ENCODE data around the gene RSRC1.
"Not testable (repeated sequence)": the region's sequence is repeated elsewhere in the genome, so short reads cannot be mapped to it uniquely, and the experiment has no call there.

Gene RSRC1

DNA sequence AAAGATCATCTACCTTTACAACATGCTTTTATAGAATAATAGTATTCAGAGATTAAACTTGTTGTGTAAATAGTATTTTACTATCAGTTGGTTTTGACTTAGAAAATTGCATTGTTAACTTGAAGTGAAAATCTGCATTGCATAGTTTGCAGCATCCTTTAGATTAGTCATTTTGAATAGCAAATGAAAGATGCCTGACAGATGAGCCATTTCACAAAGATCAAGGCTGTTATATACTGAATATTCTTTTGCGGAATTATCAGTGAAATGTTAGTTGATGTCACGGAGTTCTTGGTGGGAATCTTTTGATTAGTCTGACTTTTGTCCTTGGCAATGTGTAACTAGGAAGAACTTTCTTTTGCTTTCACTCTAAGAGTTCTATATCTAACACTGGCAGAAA, 24.5 kb downstream of the RSRC1 start:
- DNase-seq: no peak

DNA sequence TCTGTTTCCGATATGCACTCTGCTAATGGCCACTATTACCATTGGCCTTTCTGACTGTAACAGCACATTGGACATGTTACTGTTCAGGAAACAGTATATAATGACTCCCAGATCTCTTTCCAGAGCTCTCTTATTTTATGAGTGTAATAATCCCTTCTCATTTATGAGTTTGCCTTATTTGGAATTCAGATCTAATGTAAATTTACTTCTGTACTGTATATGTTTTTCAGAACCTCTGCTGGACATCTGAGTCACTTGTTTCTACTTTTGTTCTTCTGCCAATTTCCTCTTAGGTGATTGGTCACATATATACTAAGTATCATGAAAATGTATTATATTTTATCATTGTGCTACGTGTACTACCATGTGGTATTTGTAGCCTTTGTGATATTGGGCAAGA, 30.5 kb downstream of the RSRC1 start:
- DNase-seq: no peak

DNA sequence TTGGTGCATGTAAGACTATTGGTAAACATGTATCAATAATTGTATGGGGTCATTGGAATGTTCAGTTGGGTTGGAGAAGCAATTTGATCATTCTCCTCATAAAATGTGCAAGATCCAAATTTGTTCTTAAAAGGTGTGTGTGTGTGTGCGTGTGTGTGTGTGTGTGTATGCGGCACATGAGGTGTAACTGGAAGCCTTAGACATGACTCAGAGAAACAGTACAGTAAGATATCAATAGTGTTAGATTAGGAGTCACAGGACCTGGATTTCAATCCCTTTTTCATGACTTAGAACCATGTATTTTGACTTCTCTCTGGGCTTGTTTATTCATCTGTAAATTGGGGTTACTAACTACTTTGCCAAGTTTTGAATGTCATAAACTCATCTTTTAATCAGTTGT, 38.3 kb downstream of the RSRC1 start:
- DNase-seq: no peak

DNA sequence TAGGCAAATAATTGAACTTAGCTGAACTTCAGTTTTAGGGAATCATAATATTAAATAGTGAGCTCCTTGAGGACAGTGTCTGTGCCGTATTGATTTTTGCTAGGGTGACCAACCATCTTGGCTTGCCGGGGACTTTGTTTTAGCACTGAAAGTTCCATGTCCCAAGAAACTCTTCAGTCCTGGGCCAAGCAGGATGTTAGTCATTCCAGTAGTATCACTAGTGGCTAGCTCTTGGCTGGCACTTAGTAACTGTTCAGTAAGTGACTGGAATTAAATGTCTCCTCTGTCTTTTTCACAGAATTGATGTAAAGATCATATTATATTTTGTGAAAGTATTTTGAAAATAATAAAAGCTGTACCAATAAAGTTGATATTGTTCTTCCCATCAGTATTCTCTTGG, 42.3 kb downstream of the RSRC1 start:
- no peak for DNase-seq

DNA sequence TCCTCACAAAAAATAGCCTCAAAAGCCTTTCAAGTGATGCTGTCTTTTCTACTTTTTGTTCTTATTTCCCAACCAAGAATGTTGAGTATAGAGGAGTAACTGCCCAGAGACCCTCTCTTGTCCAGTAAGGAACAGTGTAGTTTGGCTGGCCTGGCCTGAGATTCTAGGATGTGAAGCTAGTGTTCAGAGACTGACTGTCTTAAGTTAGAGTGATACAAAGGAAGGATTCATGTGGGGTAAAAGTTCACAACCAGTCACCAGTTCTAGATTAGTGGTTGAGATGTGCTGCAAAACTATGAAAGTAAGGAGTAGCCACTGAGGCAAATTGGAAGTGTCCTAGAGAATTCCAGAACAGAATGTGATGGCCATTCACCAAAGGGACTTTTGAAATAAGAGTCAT, 49.1 kb downstream of the RSRC1 start:
- no peak for DNase-seq

DNA sequence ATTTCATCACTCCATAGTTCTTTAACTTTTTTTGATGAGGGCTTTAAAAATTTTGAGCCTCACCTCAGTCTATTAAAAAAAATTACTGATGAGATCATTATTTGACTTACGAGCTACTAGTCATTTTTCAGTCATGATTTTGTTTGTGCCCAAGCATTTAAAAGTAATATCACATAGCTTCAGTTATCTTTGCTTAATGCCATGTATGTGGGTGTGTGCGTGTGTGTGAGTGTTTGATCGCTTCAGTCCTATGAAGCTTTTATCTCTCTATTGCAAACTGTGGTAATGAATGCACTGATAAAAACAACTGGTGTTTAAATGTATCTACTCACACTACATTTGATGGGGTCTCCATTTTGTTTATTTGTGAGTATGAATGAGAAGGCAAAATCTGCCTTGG, 49.8 kb downstream of the RSRC1 start:
- no peak for DNase-seq

DNA sequence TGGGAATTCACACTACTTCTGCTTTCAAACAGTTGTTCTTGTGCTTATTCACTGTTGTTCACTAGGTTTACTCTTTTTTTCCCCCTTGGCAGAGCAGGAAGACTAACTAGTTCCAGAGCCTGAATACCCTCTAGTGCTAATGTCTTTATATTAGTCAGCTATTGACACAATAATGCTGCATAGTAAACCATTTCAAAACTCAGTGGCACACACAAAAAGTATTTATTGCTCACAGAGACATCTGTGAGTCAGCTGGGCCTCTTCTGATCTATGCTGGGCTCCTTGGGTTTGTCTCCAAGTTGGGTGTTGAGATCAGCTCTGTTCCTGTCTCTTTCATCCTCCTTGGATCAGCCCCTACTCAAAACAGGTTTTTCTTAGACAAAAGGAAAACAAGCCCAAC, 51.1 kb downstream of the RSRC1 start:
- DNase-seq: no peak

DNA sequence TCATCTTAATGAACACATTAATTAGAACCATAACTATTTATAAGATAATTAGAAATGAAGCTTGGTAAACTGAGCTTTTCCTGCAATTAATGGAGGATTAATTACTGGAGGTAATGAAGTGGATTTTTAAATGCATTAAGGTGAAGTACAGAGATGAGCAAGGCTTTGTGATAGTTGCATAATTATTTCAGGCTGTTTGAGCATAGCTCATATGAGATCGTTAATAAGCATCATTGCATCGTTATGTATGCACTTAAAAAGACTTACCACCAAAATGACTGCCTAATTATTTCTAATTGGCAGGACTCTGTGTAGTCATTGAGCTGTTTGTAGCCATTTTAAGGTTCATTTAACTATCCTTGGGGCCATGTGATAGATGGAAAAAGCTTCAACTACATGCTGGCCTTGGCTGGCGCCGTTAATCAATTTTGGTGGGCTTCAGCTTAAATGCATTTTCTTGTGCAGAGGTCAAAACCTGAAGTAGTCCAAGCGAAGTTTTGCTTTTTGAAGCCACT, 55.3 kb downstream of the RSRC1 start:
- no peak for DNase-seq

DNA sequence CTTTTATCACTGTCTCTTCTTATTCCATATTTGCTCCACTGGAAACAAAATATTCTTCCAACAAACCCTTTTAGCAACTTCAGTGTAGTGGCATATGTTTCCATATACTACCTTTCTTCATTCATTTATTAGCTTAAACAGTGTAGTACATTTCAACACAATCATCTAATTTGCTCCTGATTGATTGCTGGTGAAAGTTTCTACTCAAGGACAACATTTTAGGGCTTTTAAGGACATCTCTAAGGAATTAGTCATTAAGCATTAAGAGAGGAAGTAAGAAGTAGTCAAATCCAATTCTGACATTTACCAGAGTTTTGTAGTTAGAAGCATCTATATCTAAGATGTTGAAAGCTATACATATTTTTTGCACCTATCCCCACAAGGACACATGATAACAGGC, 55.8 kb downstream of the RSRC1 start:
- DNase-seq: no peak

DNA sequence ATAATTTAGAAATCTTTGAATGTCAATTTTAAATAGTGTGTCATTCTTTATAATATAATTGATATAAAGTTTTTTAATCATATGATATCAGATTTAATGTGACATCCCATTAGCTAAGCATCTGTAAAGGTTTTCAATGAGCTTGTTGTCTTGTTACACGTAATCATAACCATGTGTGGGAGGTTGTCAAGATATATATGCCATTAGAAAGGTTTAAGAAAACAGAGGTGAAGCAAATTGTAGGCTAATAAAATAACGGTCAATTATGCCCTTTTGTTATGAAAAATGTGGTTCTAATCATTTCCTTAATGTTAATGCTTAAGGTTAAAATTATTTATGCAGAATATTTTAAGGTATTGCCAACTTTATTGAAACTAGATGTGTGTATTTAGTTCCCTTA, 56.3 kb downstream of the RSRC1 start:
- no peak for DNase-seq

DNA sequence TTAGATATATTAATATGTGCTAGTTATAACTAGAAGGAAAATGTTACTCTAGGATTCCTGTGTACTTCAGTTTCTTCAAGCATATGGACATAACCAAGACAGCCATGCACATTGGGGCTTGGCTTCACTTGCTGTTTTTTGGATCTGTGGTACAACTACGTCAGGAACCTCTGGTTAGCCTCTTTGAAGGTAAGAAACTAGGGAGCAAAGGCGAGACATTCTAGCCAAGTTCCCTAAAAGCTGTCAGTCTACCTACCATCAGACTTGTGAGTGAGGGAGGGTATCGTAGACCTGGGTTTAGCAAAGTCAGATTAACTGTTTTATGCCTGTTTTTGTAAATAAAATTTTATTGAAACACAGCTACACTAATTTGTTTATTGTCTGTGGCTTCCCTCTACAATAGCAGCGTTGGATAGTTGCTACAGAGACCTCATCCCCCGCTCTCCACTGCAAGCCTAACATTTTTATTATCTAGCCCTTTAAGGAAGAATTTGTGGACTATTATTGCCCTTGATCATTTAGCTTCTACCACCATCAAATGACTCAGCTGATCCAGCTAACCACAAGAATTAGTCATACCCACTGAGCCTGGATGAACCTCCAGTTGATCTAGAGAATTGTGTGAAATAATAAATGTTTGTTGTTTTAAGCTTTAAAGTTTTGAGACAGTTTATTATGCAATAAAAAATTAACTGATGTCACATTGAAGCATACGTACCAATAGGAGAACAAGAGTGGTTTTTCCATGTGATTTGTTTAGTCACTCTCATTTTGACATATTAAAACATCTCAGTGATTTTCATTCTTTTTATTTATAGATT, 58.1 kb downstream of the RSRC1 start:
- no peak for DNase-seq

DNA sequence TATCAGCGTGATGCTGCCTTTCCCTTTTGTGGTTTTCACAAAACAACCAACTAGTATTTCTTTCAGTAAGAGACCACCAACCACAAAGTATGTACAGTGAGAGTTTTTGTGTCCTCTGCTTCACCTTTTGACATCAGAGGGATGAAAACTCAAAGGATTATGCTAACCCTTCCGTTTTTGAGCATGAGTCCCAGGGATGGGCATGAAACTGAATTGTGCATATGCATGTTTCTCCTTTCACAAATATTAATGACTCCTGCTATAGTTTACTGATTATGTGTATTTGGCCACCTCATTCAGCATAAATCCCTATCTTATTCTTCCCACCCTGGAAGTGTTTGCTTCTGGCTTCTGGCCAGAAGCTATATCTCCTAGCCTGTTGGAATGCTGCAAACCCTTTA, 59.2 kb downstream of the RSRC1 start:
- DNase-seq: no peak

DNA sequence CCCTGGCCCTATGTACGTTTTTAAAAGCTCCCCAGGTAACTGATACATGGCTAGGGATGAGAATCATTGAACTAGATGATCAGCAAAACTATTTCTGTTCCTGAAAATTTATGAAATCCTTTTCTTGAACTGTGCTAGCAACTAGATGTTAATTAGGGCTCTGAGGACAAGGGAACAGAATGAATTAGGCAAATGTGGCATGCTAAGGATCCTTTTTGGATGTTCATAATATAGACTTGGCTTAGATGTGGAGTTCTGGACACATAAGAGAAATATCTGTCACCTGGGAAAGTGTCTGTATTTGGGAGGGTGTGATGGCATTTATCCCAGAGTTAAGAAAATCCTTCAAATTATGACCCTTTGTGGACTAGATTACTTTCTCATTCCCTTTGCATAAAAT, 71.2 kb downstream of the RSRC1 start:
- no peak for DNase-seq

DNA sequence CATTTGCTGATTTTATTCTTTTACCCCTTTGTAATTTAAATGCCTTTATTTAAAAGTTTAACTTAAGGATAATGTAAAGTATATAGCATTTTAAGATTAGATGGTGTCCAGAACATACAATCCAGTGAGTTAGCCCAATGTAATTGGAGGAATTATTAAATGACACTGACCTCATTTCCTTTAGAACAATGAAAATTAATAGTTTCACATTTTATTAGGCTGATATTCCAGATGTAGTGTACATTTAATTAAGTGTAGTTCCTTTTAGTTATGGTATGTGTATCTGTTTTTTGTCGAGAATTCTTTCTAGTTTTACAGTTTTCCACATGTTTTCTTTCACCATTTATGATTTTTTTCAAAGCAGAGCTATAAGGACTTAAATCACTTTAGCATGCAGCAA, 75.8 kb downstream of the RSRC1 start:
- DNase-seq: no peak

DNA sequence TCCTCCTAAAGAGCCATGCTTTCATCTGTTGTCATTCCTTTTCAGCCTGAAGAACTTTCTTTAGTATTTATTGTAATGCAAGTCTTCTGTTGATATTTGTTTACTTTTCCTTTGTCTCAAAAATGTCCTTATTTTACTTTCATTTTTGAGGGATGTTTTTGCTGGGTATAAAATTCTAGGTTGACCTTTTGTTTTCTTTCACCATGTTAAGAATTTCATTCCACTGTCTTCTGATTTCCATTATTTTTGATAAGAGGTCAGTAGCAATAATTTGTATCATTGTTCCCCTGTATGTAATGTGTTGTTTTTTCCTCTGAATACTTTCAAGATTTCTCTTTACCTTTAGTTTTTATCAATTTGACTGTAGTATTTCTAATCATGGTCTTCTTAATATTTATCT, 91.1 kb downstream of the RSRC1 start:
- no peak for DNase-seq

DNA sequence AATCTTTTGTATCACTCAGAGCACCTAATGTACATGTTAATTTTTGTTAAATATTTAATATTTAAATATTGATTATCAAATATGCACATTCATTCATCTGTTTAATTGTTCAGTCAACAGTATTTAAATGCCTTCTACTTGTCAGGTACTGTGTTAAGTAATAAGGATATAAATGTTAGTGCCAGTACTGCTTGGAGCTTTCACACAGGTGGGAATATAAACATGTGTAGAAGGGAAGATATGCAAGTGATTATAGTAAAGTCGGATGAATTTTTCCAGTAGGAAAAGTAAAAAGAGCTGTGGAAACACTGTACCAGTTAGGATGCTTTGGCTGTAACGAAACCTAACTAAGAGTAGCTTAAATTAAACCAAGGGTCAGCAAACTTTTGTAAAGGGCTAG, 95.4 kb downstream of the RSRC1 start:
- DNase-seq: no peak

DNA sequence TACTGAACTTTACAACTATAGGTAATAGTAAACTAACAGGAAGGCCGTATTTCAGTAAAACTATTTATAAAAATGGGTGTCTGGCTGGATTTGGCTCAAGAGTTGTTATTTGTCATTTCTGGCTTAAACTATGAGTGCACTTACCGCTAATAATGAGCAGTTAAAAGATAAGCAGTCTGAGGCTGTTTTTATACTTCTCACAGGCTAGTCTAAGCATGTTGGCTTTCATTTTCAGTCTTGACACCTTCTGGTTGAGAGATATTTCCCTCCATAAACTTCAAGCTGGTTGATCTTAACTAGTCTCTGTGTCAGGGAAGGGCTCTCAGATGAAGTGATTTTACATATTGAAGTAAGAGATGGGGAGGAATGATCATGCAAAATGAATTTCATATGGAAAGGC, 96.1 kb downstream of the RSRC1 start:
- no peak for DNase-seq

DNA sequence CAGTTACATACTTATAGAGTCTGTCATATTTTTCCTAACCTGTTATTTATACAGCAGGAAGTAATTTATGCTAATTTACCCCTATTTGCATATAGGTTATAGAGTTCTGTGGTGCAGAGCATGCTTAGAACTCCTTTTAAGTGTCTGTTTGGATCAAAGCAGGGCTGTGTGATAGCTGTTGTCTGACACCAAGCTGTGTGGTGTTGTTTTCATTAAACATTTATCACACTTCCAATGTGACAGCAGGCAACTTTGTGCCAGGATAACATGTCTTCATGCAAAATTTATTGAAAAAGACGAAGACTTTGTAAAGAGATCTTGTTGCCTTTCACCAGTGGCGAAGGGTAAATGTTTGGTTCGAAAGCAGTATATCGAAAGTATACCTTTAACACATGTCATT, 100.2 kb downstream of the RSRC1 start:
- no peak for DNase-seq

DNA sequence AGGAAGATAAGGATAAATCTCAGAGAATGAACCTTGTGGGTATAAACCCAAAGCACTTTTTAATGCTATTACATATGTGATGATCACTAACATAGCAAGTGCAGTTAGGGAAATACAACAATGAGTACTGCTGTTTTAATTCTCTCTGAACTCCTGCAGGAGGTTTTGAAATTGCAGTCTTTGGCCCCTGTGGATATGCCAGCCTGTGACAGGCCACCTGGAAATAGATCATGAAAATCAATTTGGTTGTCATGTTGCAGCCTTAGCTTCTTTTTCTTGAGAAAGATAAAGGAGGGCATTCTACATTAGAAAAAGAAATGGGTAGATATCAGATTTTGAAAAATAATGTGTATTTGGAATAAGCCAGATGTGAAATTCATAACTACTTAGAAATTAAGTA, 103.6 kb downstream of the RSRC1 start:
- DNase-seq: no peak

DNA sequence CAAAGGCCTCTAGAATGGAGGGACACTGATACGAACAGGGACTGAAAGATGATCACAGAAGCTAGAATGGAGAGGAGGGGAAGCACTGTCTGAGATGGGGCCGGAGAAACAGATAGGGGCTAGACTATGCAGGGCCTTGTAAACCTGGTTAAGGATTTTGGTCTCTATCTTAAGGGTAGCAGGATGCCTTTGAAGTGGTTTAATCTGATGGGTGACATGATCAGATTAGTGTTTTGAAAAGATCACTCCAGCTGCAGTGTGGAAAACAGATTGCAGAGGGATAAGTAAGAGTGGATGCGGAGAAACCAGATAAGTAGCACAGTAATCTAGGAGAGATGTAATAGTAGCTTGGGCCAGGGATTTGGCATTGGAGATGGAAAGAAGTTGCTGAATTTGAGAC, 108.1 kb downstream of the RSRC1 start:
- no peak for DNase-seq

DNA sequence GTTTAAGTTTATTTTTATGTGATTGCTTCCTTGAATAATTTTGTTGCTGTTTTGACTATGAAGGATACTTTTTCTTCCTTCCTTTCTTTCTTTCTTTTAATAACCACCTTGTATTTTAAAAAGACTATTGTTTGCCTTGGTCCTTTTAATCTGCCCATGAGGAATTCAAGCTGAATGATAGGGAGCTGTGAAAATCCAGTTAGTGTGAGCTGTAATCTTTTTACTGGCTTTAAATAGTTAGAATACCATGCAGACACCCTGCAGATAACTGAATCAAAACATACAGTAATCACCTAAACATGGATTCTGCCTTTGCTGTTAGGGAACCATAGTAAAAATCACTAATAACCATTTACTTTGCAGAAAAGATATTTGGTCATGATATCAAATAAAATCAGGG, 110.7 kb downstream of the RSRC1 start:
- no peak for DNase-seq

DNA sequence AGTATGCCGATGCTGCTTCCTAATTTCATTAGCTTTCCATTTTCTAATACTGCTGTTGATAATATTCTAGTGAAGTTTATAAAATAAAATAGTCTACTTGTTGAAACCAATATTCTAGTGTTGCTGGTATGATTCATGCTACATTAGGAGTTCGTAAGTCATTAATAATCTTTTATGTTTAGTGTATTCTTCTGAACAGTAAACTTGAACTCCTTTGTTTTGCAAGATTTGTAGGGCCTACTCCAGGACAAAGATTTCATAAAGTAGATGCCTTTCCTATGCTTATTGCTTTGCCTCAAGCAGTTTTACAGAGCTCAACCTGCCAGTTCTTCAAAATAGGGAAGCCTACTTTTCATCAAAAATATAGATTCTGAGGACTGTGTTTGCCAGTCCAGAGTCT, 111.5 kb downstream of the RSRC1 start:
- DNase-seq: no peak

DNA sequence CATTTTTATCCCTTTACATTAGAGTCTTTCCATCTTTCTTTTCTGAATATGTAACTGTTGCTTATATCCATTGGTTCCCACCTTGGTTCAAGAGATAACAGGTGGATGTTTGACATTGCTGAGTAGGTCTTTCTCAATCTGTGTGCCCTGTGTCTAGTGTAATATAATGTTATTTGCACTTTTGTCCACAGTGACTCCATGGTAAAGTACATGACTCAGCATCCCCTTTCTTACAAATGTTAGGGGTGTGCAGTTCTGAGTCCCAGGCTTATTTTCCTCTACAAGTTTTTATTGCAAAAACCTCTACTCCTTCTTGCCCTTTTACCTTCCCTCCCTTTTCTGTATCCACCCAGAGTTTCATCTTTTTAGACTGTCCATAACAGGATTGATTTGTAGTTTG, 116.5 kb downstream of the RSRC1 start:
- DNase-seq: no peak

DNA sequence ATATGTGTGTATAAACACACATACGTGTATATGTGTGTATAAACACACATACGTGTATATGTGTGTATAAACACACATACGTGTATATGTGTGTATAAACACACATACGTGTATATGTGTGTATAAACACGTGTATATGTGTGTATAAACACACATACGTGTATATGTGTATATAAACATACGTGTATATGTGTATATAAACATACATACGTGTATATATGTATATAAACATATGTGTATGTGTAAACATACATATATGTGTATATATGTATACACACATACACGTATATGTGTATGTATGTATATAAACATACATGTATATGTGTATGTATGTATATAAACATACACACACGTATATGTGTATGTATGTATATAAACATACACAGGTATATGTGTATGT, 119.1 kb downstream of the RSRC1 start:
- DNase-seq: not testable (repeated sequence)

DNA sequence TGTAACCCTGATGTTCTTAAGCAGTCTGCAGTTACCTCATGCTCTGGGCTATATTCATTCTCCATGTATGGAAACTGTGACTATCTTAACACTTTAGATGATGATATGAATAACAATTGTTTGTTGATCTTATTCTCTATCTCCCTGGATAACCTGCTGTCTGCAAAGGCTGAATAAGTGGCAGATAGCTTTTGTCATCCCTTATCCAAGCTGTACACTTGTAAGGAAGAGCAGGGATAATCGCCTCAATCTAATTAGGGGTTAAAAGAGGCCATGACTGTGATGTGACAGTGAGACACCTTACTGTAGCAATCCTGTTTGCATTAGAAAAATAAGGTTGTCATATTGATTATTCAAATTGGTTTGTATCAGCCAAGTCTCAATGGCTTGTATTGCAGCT, 123.9 kb downstream of the RSRC1 start:
- DNase-seq: no peak

All from COR-L47 (cell line).